GM18498 (cell line): ENCODE results near the gene MIPEP.

Source experiments
- ATAC-seq: cut with Tn5 transposase; IDR thresholded peaks from one replicate; pipeline ENCODE4 v1.9.1; 2021; ENCODE audit warnings: mild to moderate bottlenecking, moderate library complexity; ENCODE audit not compliant: unreplicated experiment

MIPEP gene

GRCh38 chr13:23688336-23688735 is 200.9 kb downstream of the MIPEP start:
- ATAC-seq, result no peak

- no peak for ATAC-seq
Observed at GRCh38 chr13:23687614-23688013, 201.6 kb downstream of the MIPEP start.

- no peak for ATAC-seq
Observed at GRCh38 chr13:23686948-23687347, 202.3 kb downstream of the MIPEP start.

GRCh38 chr13:23685416-23685815 is 203.8 kb downstream of the MIPEP start:
- ATAC-seq, result no peak

GRCh38 chr13:23684647-23685046 is 204.6 kb downstream of the MIPEP start:
- ATAC-seq, result no peak

- ATAC-seq, result no peak
Observed at GRCh38 chr13:23683084-23683483, 206.1 kb downstream of the MIPEP start.

GRCh38 chr13:23680845-23681669 is 208.1 kb downstream of the MIPEP start:
- ATAC-seq, result no peak
